Naive B cell (primary cell): ENCODE data around the gene OR51L1. TPM values are rescaled to one million over a fixed set of nuclear protein-coding genes. Genes with fewer than 3 reads are reported as not detected.
"Not testable (repeated sequence)": the region's sequence is repeated elsewhere in the genome, so short reads cannot be mapped to it uniquely, and the experiment has no call there.

Source experiments
- ATAC-seq, 2 donors: fragments of 150-1000 bp; cut with Tn5 transposase; 2 replicates each; pipeline ENCODE4 v1.10.0; 2021; ENCODE audit warnings: low read depth in 2 of 2, mild to moderate bottlenecking in 2 of 2, moderate library complexity in 2 of 2
- DNase-seq: peaks from one replicate; pipeline ENCODE4 v3.0.0; 2022
- H3K27ac Mint-ChIP-seq, 6 donors: one replicate each; pipeline ENCODE4 v1.8.0; 2020 to 2022; ENCODE audit warnings: mild to moderate bottlenecking in 6 of 6, mixed read lengths in 6 of 6, moderate library complexity in 5 of 6, inconsistent platforms in 2 of 6
- H3K27me3 Mint-ChIP-seq, 3 donors: one replicate each; pipeline ENCODE4 v1.8.0; 2021 to 2022; ENCODE audit warnings: mixed read lengths in 3 of 3, mild to moderate bottlenecking in 1 of 3
- H3K36me3 Mint-ChIP-seq, 2 donors: one replicate each; pipeline ENCODE4 v1.8.0; 2020 to 2022; ENCODE audit warnings: mixed read lengths in 2 of 2, inconsistent platforms in 1 of 2, mild to moderate bottlenecking in 1 of 2
- H3K4me1 Mint-ChIP-seq, 3 donors: one replicate each; pipeline ENCODE4 v1.8.0; 2020 to 2022; ENCODE audit warnings: mixed read lengths in 3 of 3, inconsistent platforms in 1 of 3, mild to moderate bottlenecking in 1 of 3, moderate library complexity in 1 of 3
- H3K4me3 Mint-ChIP-seq, 8 donors: one replicate each; pipeline ENCODE4 v1.8.0; 2020 to 2022; ENCODE audit warnings: mild to moderate bottlenecking in 8 of 8, mixed read lengths in 8 of 8, moderate library complexity in 8 of 8, inconsistent platforms in 2 of 8
- H3K9me3 Mint-ChIP-seq, 7 donors: one replicate each; pipeline ENCODE4 v1.8.0; 2020 to 2022; ENCODE audit warnings: mixed read lengths in 7 of 7, mild to moderate bottlenecking in 5 of 7, inconsistent platforms in 2 of 7, moderate library complexity in 1 of 7
- polyA plus RNA-seq, 6 donors: library from polyadenylated mRNA; unstranded; fragments of 300-500 nt; fragmentation: Illumina TruSeq; gene quantifications; one replicate each; pipeline ENCODE4 v1.2.3, GENCODE V29; 2021; ENCODE audit warnings: low read depth in 6 of 6

OR51L1 gene, protein sequence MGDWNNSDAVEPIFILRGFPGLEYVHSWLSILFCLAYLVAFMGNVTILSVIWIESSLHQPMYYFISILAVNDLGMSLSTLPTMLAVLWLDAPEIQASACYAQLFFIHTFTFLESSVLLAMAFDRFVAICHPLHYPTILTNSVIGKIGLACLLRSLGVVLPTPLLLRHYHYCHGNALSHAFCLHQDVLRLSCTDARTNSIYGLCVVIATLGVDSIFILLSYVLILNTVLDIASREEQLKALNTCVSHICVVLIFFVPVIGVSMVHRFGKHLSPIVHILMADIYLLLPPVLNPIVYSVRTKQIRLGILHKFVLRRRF
- not detected for polyA plus RNA-seq

DNA sequence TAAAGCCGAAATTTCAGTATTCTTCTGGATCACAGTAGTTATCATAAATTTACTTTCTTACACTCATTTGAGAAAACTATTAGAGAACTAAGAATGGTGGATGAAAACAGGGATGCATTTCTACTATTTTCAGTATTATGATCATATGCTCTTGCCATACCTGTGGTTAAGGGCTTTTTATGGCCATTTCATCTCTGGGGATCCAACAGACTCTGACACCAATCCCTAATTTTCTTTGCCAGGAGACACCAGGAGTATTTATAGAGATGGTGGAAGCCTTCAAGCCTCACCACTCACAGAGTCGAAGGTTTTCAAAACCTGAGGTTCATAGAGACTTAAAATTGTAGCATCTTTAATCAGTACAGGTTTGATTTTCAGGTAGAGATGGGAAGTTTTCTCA is at the start of gene OR51L1:
Gene OR51L1 (plus strand): TSS at position 301 of the 400 bp plus-strand sequence. CDS start 4,132 bp downstream, outside the sequence.
- Mint-ChIP-seq H3K27me3 (peaks cover 8 to 10% (median 9%) of the 10 kb centered on the region in 3 donors), H3K4me3 (no peak within 1 kb of the TSS), H3K4me1 (no peaks in the 10 kb centered on the region), H3K36me3 (no peaks in the 10 kb centered on the region), H3K9me3 (peaks cover 0 to 3% (median 0%) of the 10 kb centered on the region in 7 donors), H3K27ac (no peak within 1 kb of the TSS)
- DNase-seq (no peak), ATAC-seq (no peak)

DNA sequence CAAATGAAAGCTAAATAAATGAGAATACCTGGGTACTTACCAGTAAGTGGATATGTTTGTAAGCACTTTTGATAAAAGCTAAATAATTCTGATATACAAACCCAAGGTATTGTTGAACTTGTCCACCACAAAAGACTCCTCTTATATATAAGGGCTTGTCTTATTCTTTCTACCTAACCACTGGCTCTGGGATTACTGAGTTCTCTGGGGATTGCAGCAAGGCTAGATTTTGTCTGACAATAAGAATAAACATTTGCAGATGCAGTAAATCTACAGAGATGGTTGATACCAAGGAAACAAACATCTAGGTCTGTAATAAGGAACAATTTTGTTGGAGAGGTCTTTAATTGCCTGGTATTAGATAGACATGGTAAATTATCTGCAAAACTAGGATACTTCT is 47.1 kb upstream of the OR51L1 start, which contains the start of gene OR51A4:
Gene OR51A4 (minus strand): TSS at position 101 of the 400 bp plus-strand sequence. CDS start 505 bp downstream, outside the sequence.
- H3K27ac Mint-ChIP-seq, result no peak within 1 kb of the TSS
- DNase-seq (no peak), ATAC-seq (no peak)
- H3K27me3 Mint-ChIP-seq, result no peaks in the 10 kb centered on the region
- peaks cover 0 to 2% (median 0%) of the 10 kb centered on the region in 7 donors for H3K9me3 Mint-ChIP-seq
- H3K4me3 Mint-ChIP-seq, result no peak within 1 kb of the TSS
- no peaks in the 10 kb centered on the region for H3K36me3 Mint-ChIP-seq
- H3K4me1 Mint-ChIP-seq, result no peaks in the 10 kb centered on the region

DNA sequence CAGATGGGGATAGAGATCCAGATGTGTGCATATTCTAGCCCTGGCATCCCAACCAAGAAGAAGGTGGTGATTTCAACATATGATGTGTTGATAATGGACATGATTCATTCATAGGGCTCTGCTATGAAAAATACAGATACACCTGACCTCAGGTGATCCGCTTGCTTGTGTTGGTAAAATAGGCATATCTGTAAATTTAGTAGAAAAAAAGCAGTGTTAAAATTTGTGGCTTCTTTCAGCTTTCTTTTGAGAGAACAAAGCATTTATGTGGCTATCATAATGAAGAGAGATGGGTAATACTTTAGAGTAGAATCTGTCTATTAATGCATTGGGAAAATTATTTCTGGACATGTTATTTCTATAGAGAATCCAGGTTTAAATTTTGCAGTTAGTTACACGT is 39.0 kb upstream of the OR51L1 start, which contains the start of gene OR51A2:
Gene OR51A2 (minus strand): TSS at position 101 of the 400 bp plus-strand sequence. CDS start 0 bp downstream, at position 101.
- not testable (repeated sequence) for ATAC-seq, H3K27me3 Mint-ChIP-seq, H3K27ac Mint-ChIP-seq, DNase-seq, H3K9me3 Mint-ChIP-seq, H3K4me3 Mint-ChIP-seq, H3K36me3 Mint-ChIP-seq, H3K4me1 Mint-ChIP-seq

DNA sequence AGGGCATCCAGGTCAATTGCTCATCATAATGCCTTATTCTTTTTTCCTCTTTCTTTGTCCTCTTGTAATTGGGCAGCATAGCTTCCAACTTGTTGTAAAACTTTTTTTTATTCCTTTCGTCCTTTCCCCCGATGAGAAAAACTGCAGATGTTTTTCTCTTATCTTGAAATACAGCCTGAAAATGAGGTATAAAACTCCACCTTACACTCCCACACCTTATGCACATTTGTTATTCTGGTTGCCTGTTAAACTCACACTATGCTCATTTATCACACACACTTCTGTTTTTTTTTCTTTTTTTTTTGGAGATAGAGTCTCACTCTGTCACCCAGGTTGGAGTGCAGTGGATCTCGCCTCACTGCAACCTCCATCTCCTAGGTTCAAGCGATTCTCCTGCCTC is 37.3 kb upstream of the OR51L1 start:
- peak overlapping the region in 1 of 8 donors; percentile 67 for H3K4me3 Mint-ChIP-seq
- no peak overlapping the region for H3K27ac Mint-ChIP-seq
- peaks cover 0 to 7% (median 0%) of the 10 kb centered on the region in 3 donors for H3K27me3 Mint-ChIP-seq
- peaks cover 0 to 3% (median 0%) of the 10 kb centered on the region in 7 donors for H3K9me3 Mint-ChIP-seq
- H3K36me3 Mint-ChIP-seq, result no peaks in the 10 kb centered on the region
- ATAC-seq, result no peak
- no peaks in the 10 kb centered on the region for H3K4me1 Mint-ChIP-seq
- no peak for DNase-seq

DNA sequence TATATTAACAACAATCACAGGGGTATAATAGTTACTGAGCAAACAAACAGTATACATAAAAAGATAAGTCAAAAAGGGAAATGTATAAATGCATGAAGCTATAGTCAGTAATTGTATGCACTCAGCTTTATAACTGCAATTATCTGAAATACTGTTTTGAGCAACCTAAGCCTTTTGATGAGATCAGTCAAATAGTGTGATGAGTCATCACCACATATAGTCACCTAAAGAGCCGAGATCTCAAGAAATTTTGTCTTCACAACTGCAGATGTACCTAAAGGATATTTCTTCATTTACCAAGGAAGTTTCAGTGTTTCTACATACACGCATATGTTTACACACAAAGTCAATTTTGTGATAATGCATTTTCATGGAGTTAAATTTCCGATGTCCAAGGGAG is 33.8 kb upstream of the OR51L1 start:
- Mint-ChIP-seq H3K9me3 (peaks cover 0 to 17% (median 6%) of the 10 kb centered on the region in 7 donors), H3K27ac (no peak overlapping the region), H3K4me1 (no peaks in the 10 kb centered on the region), H3K4me3 (no peak overlapping the region), H3K27me3 (peaks cover 0 to 8% (median 0%) of the 10 kb centered on the region in 3 donors), H3K36me3 (peaks cover 0 to 5% of the 10 kb centered on the region in 2 donors)
- no peak for DNase-seq
- no peak for ATAC-seq

DNA sequence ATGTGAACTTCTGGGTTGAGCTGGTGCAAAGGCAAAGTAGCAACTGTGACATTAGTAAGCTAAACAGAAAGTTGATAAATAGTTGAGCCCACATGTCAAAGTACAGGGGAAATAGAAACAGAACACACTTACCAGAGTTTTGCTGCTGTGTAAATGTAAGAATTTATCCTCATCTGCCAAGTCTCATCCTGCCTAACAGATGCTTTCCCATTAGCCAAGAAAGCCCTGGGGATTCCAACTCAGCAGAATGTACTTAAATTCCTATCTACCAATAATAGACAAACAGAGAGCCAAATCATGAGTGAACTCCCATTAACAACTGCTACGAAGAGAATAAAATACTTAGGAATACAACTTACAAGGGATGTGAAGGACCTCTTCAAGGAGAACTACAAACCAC is 31.8 kb upstream of the OR51L1 start:
- DNase-seq (no peak), ATAC-seq (no peak)
- Mint-ChIP-seq H3K27ac (no peak overlapping the region), H3K36me3 (peaks cover 0 to 5% of the 10 kb centered on the region in 2 donors), H3K4me3 (no peak overlapping the region), H3K9me3 (peaks cover 0 to 17% (median 6%) of the 10 kb centered on the region in 7 donors), H3K27me3 (peaks cover 0 to 10% (median 0%) of the 10 kb centered on the region in 3 donors), H3K4me1 (no peaks in the 10 kb centered on the region)

DNA sequence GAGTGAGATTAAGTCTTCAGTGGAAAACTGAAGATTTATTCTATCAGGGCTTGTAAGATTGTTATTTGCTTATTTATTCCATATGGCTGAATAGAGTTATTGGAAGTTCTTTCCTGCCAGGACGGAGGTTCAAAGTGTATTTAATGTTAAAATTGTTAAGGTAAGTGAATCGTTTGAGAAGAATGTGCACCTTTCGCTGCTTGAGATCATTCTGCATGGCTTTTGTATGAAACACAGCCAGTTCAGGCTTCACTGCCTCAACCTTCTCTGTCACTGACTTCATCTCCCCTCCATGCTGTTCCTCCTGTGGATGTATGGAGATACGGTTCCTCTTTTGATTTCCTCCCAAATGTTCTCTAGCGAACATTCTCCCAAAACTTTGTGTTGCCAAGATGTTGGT is 19.2 kb upstream of the OR51L1 start:
- Mint-ChIP-seq H3K27me3 (peaks cover 0 to 6% (median 5%) of the 10 kb centered on the region in 3 donors), H3K4me1 (no peaks in the 10 kb centered on the region), H3K36me3 (no peaks in the 10 kb centered on the region), H3K27ac (no peak overlapping the region), H3K9me3 (peaks cover 0 to 11% (median 4%) of the 10 kb centered on the region in 7 donors), H3K4me3 (no peak overlapping the region)
- ATAC-seq (no peak), DNase-seq (no peak)

DNA sequence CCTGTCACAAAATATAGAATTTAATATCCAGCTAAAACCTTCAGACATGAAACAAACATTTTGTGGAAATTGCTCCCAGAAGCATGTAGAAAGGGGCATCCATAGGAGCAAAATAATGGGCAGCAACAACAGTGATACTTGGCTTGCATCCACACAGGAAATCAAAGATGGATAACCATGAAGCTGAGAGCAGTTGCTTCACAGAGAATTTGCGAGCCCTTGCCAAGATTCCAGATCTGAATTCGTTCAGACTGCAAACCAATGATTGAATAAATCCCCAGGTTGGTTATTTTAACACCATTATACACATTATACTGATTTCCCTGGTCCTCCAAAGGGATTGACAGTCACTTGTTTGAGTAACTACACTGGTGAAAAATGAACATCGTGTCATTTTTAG is 15.6 kb upstream of the OR51L1 start:
- ATAC-seq, result no peak
- H3K4me1 Mint-ChIP-seq, result no peaks in the 10 kb centered on the region
- H3K36me3 Mint-ChIP-seq, result no peaks in the 10 kb centered on the region
- peaks cover 0 to 11% (median 4%) of the 10 kb centered on the region in 7 donors for H3K9me3 Mint-ChIP-seq
- DNase-seq, result no peak
- no peak overlapping the region for H3K4me3 Mint-ChIP-seq
- H3K27me3 Mint-ChIP-seq, result peaks cover 0 to 6% (median 5%) of the 10 kb centered on the region in 3 donors
- H3K27ac Mint-ChIP-seq, result no peak overlapping the region

DNA sequence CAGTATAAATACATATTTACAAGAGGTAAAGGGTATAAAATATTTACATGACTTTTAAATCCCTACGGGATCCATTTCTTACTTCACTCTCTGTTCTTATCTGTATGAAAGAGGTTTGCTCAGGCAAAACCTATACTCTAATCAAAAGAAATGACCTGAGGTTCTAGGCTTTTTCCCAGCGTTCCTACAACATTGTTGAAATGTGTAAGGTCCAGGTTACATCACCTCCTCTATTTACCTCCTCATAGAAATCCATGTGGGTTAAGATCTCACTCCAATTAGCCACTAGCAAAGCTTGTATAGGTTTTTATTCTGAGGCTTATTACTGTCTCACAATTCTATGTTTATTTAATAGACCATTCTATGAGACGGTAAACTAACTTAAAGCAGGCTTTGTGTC is 12.0 kb upstream of the OR51L1 start:
- Mint-ChIP-seq H3K27me3 (peaks cover 0 to 11% (median 5%) of the 10 kb centered on the region in 3 donors), H3K9me3 (peaks cover 0 to 5% (median 4%) of the 10 kb centered on the region in 7 donors), H3K36me3 (no peaks in the 10 kb centered on the region), H3K4me1 (no peaks in the 10 kb centered on the region), H3K4me3 (no peak overlapping the region), H3K27ac (no peak overlapping the region)
- DNase-seq (no peak), ATAC-seq (no peak)

DNA sequence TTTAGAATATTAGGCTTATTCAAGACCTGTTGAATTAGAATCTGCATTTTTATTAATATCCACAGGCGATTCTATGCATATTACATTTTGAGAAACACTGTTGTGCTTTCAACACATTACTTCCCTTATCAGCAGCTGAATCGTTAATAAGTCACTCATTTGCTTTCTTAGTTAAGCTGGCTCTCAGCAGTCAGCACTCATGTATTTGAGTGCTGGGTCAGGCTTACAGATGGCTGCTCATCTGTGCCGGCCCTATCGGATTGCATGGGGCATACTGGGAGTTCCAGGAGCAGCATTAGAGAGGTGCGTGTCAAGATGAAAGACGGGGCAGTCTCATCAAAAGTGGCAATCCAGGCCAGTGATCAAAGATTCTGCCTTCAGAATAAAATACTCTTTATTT is 10.8 kb upstream of the OR51L1 start:
- no peak overlapping the region for H3K4me3 Mint-ChIP-seq
- ATAC-seq (no peak), DNase-seq (no peak)
- H3K27ac Mint-ChIP-seq, result no peak overlapping the region
- H3K9me3 Mint-ChIP-seq, result no peaks in the 10 kb centered on the region
- H3K27me3 Mint-ChIP-seq, result peaks cover 0 to 5% (median 0%) of the 10 kb centered on the region in 3 donors
- no peaks in the 10 kb centered on the region for H3K4me1 Mint-ChIP-seq
- no peaks in the 10 kb centered on the region for H3K36me3 Mint-ChIP-seq

DNA sequence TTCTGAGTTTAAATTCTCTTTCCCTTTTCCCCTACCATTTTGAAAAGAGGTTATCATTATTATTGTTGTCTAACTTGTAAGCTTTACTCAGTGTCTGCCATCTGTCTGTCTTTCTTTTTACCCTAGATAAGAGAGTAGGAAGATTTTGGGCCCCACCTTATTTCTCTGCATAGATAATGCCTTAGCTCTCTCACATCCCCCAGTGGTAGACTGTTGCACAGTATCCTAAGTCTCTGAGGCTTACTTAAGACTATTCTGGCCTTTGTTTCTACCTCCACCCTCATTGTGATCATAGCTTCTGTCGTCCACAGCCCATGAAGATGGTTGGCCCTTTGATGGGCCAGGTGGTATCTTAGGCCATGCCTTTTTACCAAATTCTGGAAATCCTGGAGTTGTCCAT is 3.6 kb upstream of the OR51L1 start:
- H3K9me3 Mint-ChIP-seq, result peaks cover 0 to 3% (median 0%) of the 10 kb centered on the region in 7 donors
- ATAC-seq (no peak), DNase-seq (no peak)
- no peak overlapping the region for H3K4me3 Mint-ChIP-seq
- H3K36me3 Mint-ChIP-seq, result no peaks in the 10 kb centered on the region
- no peak overlapping the region for H3K27ac Mint-ChIP-seq
- H3K4me1 Mint-ChIP-seq, result no peaks in the 10 kb centered on the region
- H3K27me3 Mint-ChIP-seq, result peaks cover 0 to 11% (median 9%) of the 10 kb centered on the region in 3 donors

DNA sequence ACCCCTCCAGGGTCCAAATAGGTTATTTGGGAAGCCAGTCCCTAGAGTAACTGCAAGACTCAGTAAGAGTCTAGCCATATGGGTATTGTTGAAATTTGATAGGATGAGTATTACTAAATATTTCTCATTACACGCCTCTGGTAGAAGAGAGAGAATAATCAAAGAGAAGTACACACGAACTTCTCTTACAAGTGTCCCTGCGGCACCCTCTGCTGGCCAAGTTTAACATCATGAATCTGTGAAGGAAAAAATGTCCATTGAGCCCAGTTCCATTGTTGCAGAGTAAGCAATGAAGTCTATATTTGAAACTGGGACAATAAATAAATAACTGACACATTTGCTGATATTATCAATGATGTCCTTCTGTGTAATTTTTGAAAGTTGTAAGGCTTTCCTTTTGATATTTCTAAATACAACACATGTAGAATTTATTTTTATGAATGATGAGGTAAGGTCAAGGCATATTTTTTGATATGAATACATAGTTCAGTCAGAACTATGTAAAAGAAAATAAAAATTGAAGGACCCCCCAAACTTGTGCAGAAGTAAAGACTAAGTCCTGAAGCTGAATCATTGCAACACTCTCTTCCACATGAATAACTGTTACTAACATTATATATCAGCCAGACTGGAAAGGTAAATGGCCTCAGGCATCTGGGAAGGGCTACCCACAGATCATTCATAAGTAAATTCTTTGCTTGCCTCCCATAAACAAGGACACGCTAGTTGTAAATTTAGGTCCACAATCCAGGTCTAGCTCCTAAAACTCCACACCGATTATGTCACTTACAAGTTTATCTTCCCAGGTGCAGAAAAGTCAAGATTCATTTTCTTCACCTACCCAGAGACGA is 10.0 kb downstream of the OR51L1 start:
- Mint-ChIP-seq H3K9me3 (peaks cover 0 to 3% (median 0%) of the 10 kb centered on the region in 7 donors), H3K36me3 (no peaks in the 10 kb centered on the region)
- ATAC-seq, result no peak

DNA sequence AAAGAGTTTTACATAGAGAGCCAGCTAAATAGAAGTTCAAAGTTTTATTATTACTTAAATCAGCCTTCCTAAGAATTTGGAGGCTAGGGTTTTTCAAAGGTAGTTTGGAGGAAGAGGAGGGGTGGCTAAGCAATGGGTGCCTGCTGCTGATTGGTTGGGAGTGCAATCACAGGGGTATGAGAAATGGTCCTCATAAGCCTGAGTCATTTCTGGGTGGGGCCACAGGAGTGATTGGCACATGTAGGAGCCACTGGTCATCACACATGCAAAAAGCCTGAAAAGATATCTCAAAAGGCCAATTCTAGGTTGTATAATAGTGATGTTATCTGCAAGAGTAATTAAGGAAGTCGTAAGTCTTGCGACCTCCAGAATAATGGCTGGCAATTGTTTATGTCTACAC is 12.9 kb downstream of the OR51L1 start:
- no peaks in the 10 kb centered on the region for H3K36me3 Mint-ChIP-seq
- no peaks in the 10 kb centered on the region for H3K4me1 Mint-ChIP-seq
- H3K27ac Mint-ChIP-seq, result no peak overlapping the region
- ATAC-seq (no peak), DNase-seq (no peak)
- peaks cover 0 to 3% (median 0%) of the 10 kb centered on the region in 7 donors for H3K9me3 Mint-ChIP-seq
- no peak overlapping the region for H3K4me3 Mint-ChIP-seq
- peaks cover 0 to 17% (median 9%) of the 10 kb centered on the region in 3 donors for H3K27me3 Mint-ChIP-seq

More for the DNA sequence above, 10.0 kb downstream of the OR51L1 start:
- Mint-ChIP-seq H3K27ac (no peak overlapping the region), H3K4me3 (no peak overlapping the region), H3K27me3 (peaks cover 0 to 18% (median 9%) of the 10 kb centered on the region in 3 donors), H3K4me1 (no peaks in the 10 kb centered on the region)
- no peak for DNase-seq
